SK-N-SH (cell line): ENCODE measurements around the gene ANKS6. TPM values are rescaled to one million over a fixed set of nuclear protein-coding genes. Genes with fewer than 3 reads are reported as not detected.

ENCODE experiments used
- CTCF ChIA-PET: fragments of 300-600, 350-600 bp; formaldehyde crosslinking; extraction: SDS; loops from one replicate; lab custom pipeline; 2021; lab: Yijun Ruan, JAX
- POLR2A ChIA-PET: fragments of 350-600 bp; sonication (Branson Sonifier 250); formaldehyde crosslinking; extraction: SDS; loops from one replicate; lab custom pipeline; 2020; ENCODE audit warnings: antibody characterized with exemption, inconsistent platforms; lab: Yijun Ruan, JAX
- DNase-seq: peaks from one replicate; pipeline ENCODE4 v3.0.0; 2012
- H2AFZ ChIP-seq: fragments of 200-600 bp; sonication (generic); 2 replicates; pipeline ENCODE4 v1.8.1; 2016; ENCODE audit warnings: antibody characterized with exemption, mild to moderate bottlenecking, low read depth
- H3F3A ChIP-seq: fragments of 200-600 bp; sonication (generic); replicated peaks from 2 replicates; pipeline ENCODE3; 2016; ENCODE audit warnings: antibody characterized with exemption, mild to moderate bottlenecking; ENCODE audit not compliant: insufficient read depth
- H3K27ac ChIP-seq, 2 experiments: fragments of 200-500 bp in 1 of 2; fragments of 200-600 bp in 1 of 2; sonication (Bioruptor generic) in 1 of 2; sonication (generic), shearing (Covaris generic) in 1 of 2; 2 replicates each; pipeline versions ENCODE4 v1.5.1 to v1.6.1; 2014 to 2016; ENCODE audit warnings: low read depth in 2 of 2, inconsistent platforms in 1 of 2, low read length in 1 of 2, mild to moderate bottlenecking in 1 of 2, mixed read lengths in 1 of 2
- H3K27me3 ChIP-seq: fragments of 200-600 bp; sonication (generic), shearing (Covaris generic); 2 replicates; pipeline ENCODE4 v1.6.1; 2016; ENCODE audit warnings: mixed run types; ENCODE audit not compliant: insufficient read depth
- H3K36me3 ChIP-seq, 2 experiments: fragments of 200-500 bp in 1 of 2; fragments of 200-600 bp in 1 of 2; sonication (Bioruptor generic) in 1 of 2; sonication (generic) in 1 of 2; replicated peaks in 1 of 2; 2 replicates each; pipeline versions ENCODE3 to v1.5.1; 2014 to 2016; ENCODE audit warnings: low read length in 1 of 2, mild to moderate bottlenecking in 1 of 2; ENCODE audit not compliant: insufficient read depth in 2 of 2, control insufficient read depth in 1 of 2
- H3K4me1 ChIP-seq, 2 experiments: fragments of 200-500 bp in 1 of 2; fragments of 200-600 bp in 1 of 2; sonication (Bioruptor generic) in 1 of 2; sonication (generic), shearing (Covaris generic) in 1 of 2; 2 replicates each; pipeline versions ENCODE4 v1.5.1 to v1.6.1; 2014 to 2016; ENCODE audit warnings: low read depth in 1 of 2, low read length in 1 of 2, mixed run types in 1 of 2; ENCODE audit not compliant: insufficient read depth in 2 of 2, control insufficient read depth in 1 of 2
- H3K4me2 ChIP-seq: fragments of 200-600 bp; sonication (generic), shearing (Covaris generic); 2 replicates; pipeline ENCODE4 v1.6.1; 2017; ENCODE audit warnings: mixed run types
- H3K4me3 ChIP-seq, 2 experiments: fragments of 200-500 bp in 1 of 2; fragments of 200-600 bp in 1 of 2; sonication (Bioruptor generic) in 1 of 2; sonication (generic), shearing (Covaris generic) in 1 of 2; 2 replicates each; pipeline versions ENCODE4 v1.5.1 to v1.8.1; 2014 to 2016; ENCODE audit warnings: low read depth in 2 of 2, inconsistent platforms in 1 of 2, low read length in 1 of 2, mild to moderate bottlenecking in 1 of 2, mixed read lengths in 1 of 2, moderate library complexity in 1 of 2
- H3K79me2 ChIP-seq: fragments of 200-600 bp; sonication (generic); 2 replicates; pipeline ENCODE4 v1.8.1; 2017; ENCODE audit warnings: mild to moderate bottlenecking; ENCODE audit not compliant: insufficient read depth
- H3K9ac ChIP-seq: fragments of 200-600 bp; sonication (generic); 2 replicates; pipeline ENCODE4 v1.6.1; 2017; ENCODE audit warnings: mixed run types
- H3K9me2 ChIP-seq: fragments of 200-600 bp; sonication (generic); 2 replicates; pipeline ENCODE4 v1.6.1; 2017; ENCODE audit warnings: mixed run types
- H3K9me3 ChIP-seq: fragments of 200-600 bp; sonication (generic); 2 replicates; pipeline ENCODE4 v1.6.1; 2017; ENCODE audit warnings: mixed run types, mild to moderate bottlenecking, moderate library complexity
- H4K20me1 ChIP-seq: fragments of 200-600 bp; sonication (generic); 2 replicates; pipeline ENCODE4 v1.6.1; 2017; ENCODE audit warnings: mild to moderate bottlenecking, mixed run types; ENCODE audit not compliant: insufficient read depth
- EZH2phosphoT487 ChIP-seq: fragments of 200-600 bp; sonication (generic); IDR thresholded peaks from 2 replicates; pipeline ENCODE4 v1.6.1; 2017; ENCODE audit warnings: low read depth, mixed run types, mild to moderate bottlenecking, antibody characterized with exemption, moderate library complexity, borderline replicate concordance
- GABPA ChIP-seq: IDR thresholded peaks from 2 replicates; pipeline ENCODE4 v1.4.0; 2012; ENCODE audit warnings: low read depth, mild to moderate bottlenecking
- JUND ChIP-seq: IDR thresholded peaks from 2 replicates; pipeline ENCODE4 v1.4.0; 2012
- MXI1 ChIP-seq: IDR thresholded peaks from 2 replicates; pipeline ENCODE4 v1.6.1; 2012; ENCODE audit warnings: mild to moderate bottlenecking, low read depth, low read length, improper control_type of control experiment
- NFIC ChIP-seq: IDR thresholded peaks from 2 replicates; pipeline ENCODE4 v1.4.0; 2012; ENCODE audit warnings: borderline replicate concordance
- NRF1 ChIP-seq: IDR thresholded peaks from 2 replicates; pipeline ENCODE4 v1.6.1; 2012; ENCODE audit warnings: low read depth, mild to moderate bottlenecking, low read length
- POLR2AphosphoS5 ChIP-seq: IDR thresholded peaks from 2 replicates; pipeline ENCODE4 v1.6.1; 2012; ENCODE audit warnings: low read depth, low read length
- TCF12 ChIP-seq: IDR thresholded peaks from 2 replicates; pipeline ENCODE4 v1.4.0; 2012
- TEAD4 ChIP-seq: IDR thresholded peaks from 2 replicates; pipeline ENCODE4 v1.4.0; 2012; ENCODE audit warnings: mild to moderate bottlenecking, borderline replicate concordance; ENCODE audit not compliant: insufficient read depth
- YY1 ChIP-seq: IDR thresholded peaks from 2 replicates; pipeline ENCODE4 v1.4.0; 2012; ENCODE audit warnings: low read depth, mild to moderate bottlenecking
- WGBS: methylation state at CpG from one replicate; pipeline ENCODE4 v1.1.6; 2017; ENCODE audit warnings: low lambda C conversion rate; 5-methylcytosine and 5-hydroxymethylcytosine counted together
- polyA plus RNA-seq, 3 experiments: library from polyadenylated mRNA; depleted of rRNA; stranded (reverse); fragments of >200 nt; gene quantifications; 2 replicates each; pipeline ENCODE4 v1.2.3, GENCODE V29; 2012
- TF ChIP-seq, protein P1 (sequence below): IDR thresholded peaks from 2 replicates; pipeline ENCODE4 v1.6.1; 2012; ENCODE audit warnings: mild to moderate bottlenecking, low read depth, low read length, moderate library complexity

Gene ANKS6
- polyA plus RNA-seq, 1 of the 3 experiments (the other 2 are of a cell fraction): 29.3 TPM

GRCh38 chr9:98809311-98810101, 13.2 kb upstream of the ANKS6 start (continued):
- TF ChIP-seq EZH2phosphoT487 (no peak), GABPA (no peak), TEAD4 (no peak), MXI1 (no peak)

DNA sequence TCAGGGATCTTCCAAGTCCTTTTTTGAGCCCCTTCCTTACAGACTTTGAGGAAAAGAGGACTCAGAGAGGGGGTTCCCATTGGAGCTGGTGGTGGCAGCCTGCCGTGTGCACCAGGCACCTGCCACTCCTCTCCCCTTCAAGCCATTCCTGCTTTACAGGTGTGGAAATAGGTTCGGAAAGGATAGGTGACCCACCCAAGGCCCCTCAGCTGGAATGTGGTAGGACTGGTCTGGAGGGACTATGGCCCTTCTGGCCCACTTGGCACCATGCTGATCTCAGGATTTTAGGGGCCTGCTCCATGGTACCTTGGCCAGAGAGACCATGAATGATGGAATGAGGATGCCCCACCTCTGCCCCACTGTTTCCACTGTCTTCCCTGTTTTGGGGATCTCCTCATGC, 12.5 kb upstream of the ANKS6 start:
- TF ChIP-seq YY1: no peak
- H3K9me2 ChIP-seq: no peaks in the 10 kb centered on the region
- DNase-seq: no peak
- H3K4me3 ChIP-seq: no peak overlapping the region
- no peak overlapping the region for H3K9ac ChIP-seq
- H3K27me3 ChIP-seq: 0 out of 2 replicates have a peak, but pooled peaks cover 13% of the 10 kb centered on the region
- H3K36me3 ChIP-seq: no peaks in the 10 kb centered on the region
- POLR2A ChIA-PET: no interaction called here
- H3K4me2 ChIP-seq: no peak overlapping the region; the same call in 1 of the 2 replicates
- no peak overlapping the region for H3K27ac ChIP-seq
- H4K20me1 ChIP-seq: no peaks in the 10 kb centered on the region
- no CpG with 5 or more reads among the region's 2 CpGs for WGBS
- H3K79me2 ChIP-seq: no peaks in the 10 kb centered on the region
- CTCF ChIA-PET: interaction anchor here (1.1 to 2.8 kb wide), 8 partner anchors 8 to 332 kb away, joined by 3 to 10 read pairs (median 3); no protein-coding TSS in a partner anchor
- peaks cover 0 to 19% of the 10 kb centered on the region in 2 experiments; a peak in 1 of 4 replicates for H3K4me1 ChIP-seq
- H3K9me3 ChIP-seq: no peaks in the 10 kb centered on the region
- H3F3A ChIP-seq: peaks cover 7% of the 10 kb centered on the region
- H2AFZ ChIP-seq: no peak overlapping the region

DNA sequence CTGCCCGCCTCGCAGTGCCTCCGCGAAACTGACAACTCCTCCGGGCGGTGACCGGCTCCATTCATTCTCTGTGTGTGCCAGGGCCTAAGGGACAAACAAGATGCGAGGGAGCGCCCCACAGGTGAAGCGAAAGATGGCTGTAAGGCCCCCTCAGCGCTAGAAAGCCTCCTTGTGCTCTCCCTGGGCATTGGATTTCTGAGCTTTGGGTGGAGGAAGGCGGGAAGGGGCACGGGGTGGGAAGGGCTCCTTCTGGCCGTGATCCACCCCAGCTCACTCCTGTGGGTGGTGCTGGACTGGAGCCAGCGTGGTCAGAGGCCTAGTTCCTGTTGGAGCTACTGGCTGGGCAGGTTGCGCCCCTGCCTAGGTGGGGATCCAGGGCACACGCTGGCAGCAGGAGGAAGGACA, 12.1 kb upstream of the ANKS6 start:
- peaks cover 7% of the 10 kb centered on the region for H3F3A ChIP-seq
- ChIA-PET CTCF (interaction anchor here (0.8 to 2.8 kb wide), 9 partner anchors 8 to 332 kb away, joined by 3 to 10 read pairs (median 3); partner anchors contain the start of gene COL15A1), POLR2A (no interaction called here)
- no peak overlapping the region for H3K27ac ChIP-seq
- H3K4me3 ChIP-seq: peak overlapping the region; percentile 62 to 71
- H3K79me2 ChIP-seq: no peaks in the 10 kb centered on the region
- H3K9me3 ChIP-seq: no peaks in the 10 kb centered on the region
- H4K20me1 ChIP-seq: no peaks in the 10 kb centered on the region
- no peak overlapping the region; the same call in 1 of the 2 replicates for H2AFZ ChIP-seq
- H3K27me3 ChIP-seq: peaks cover 16% of the 10 kb centered on the region; the same call in 1 of the 2 replicates
- H3K9ac ChIP-seq: no peak overlapping the region
- DNase-seq: no peak
- TF ChIP-seq NFIC: 0 out of 2 replicates have a peak, but pooled peaks have one; percentile 27
- TF ChIP-seq JUND: no peak
- TF ChIP-seq NRF1: no peak
- TF ChIP-seq, protein P1, sequence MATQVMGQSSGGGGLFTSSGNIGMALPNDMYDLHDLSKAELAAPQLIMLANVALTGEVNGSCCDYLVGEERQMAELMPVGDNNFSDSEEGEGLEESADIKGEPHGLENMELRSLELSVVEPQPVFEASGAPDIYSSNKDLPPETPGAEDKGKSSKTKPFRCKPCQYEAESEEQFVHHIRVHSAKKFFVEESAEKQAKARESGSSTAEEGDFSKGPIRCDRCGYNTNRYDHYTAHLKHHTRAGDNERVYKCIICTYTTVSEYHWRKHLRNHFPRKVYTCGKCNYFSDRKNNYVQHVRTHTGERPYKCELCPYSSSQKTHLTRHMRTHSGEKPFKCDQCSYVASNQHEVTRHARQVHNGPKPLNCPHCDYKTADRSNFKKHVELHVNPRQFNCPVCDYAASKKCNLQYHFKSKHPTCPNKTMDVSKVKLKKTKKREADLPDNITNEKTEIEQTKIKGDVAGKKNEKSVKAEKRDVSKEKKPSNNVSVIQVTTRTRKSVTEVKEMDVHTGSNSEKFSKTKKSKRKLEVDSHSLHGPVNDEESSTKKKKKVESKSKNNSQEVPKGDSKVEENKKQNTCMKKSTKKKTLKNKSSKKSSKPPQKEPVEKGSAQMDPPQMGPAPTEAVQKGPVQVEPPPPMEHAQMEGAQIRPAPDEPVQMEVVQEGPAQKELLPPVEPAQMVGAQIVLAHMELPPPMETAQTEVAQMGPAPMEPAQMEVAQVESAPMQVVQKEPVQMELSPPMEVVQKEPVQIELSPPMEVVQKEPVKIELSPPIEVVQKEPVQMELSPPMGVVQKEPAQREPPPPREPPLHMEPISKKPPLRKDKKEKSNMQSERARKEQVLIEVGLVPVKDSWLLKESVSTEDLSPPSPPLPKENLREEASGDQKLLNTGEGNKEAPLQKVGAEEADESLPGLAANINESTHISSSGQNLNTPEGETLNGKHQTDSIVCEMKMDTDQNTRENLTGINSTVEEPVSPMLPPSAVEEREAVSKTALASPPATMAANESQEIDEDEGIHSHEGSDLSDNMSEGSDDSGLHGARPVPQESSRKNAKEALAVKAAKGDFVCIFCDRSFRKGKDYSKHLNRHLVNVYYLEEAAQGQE: no peak
- TF ChIP-seq POLR2AphosphoS5: no peak
- no peak for TF ChIP-seq TCF12
- WGBS: 91% methylated on average over 13 of the region's 17 CpGs
- peak overlapping the region; percentile 89 for H3K4me2 ChIP-seq
- H3K9me2 ChIP-seq: no peaks in the 10 kb centered on the region
- H3K4me1 ChIP-seq: peaks cover 0 to 19% of the 10 kb centered on the region in 2 experiments; a peak in 1 of 4 replicates
- H3K36me3 ChIP-seq: no peaks in the 10 kb centered on the region
